Tibial nerve (tissue), 4 donors: ENCODE results near the gene XRCC4. TPM values are rescaled to one million over a fixed set of nuclear protein-coding genes. Genes with fewer than 3 reads are reported as not detected.

Experiments
- DNase-seq, 2 donors: peaks; one replicate each; pipeline ENCODE4 v3.0.0-alpha.2; 2019; ENCODE audit warnings: low spot score in 2 of 2
- H3K27ac ChIP-seq, 4 donors: fragments of 200-600 bp; sonication (generic) in 3 of 4; one replicate each; pipeline ENCODE4 v1.5.1; 2017 to 2019; ENCODE audit warnings: mild to moderate bottlenecking in 1 of 4
- H3K27me3 ChIP-seq, 2 donors: fragments of 200-600 bp; sonication (generic) in 1 of 2; one replicate each; pipeline versions ENCODE4 v1.5.1 to v1.6.0; 2017 to 2019
- H3K36me3 ChIP-seq, 3 donors: fragments of 200-600 bp; sonication (generic); one replicate each; pipeline ENCODE4 v1.5.1; 2018 to 2019
- H3K4me1 ChIP-seq, 4 donors: fragments of 200-600 bp; sonication (generic) in 3 of 4; one replicate each; pipeline ENCODE4 v1.5.1; 2017 to 2019
- H3K4me3 ChIP-seq, 4 donors: fragments of 200-600 bp; sonication (generic) in 3 of 4; one replicate each; pipeline ENCODE4 v1.5.1; 2017 to 2019; ENCODE audit warnings: mild to moderate bottlenecking in 1 of 4, moderate library complexity in 1 of 4
- H3K9me3 ChIP-seq, 4 donors: fragments of 200-600 bp; sonication (generic) in 3 of 4; one replicate each; pipeline ENCODE4 v1.5.1; 2017 to 2019
- CTCF ChIP-seq, 5 experiments: fragments of 200-600 bp in 3 of 5; fragments of 450-650 bp in 2 of 5; sonication (generic) in 3 of 5; IDR thresholded peaks; one replicate each; pipeline ENCODE4 v1.5.1; 2016 to 2019; ENCODE audit warnings: antibody characterized with exemption in 5 of 5, mild to moderate bottlenecking in 3 of 5, moderate library complexity in 2 of 5
- EP300 ChIP-seq, 2 donors: sonication (generic); formaldehyde crosslinking; IDR thresholded peaks; one replicate each; pipeline ENCODE4 v1.6.1; 2017; ENCODE audit warnings: antibody characterized with exemption in 2 of 2, mild to moderate bottlenecking in 1 of 2
- POLR2A ChIP-seq, 2 donors: fragments of 450-650 bp; IDR thresholded peaks; one replicate each; pipeline ENCODE4 v1.6.1; 2017; ENCODE audit warnings: antibody characterized with exemption in 2 of 2, mild to moderate bottlenecking in 2 of 2, moderate library complexity in 2 of 2
- WGBS, 2 donors: methylation state at CpG; one replicate each; pipeline ENCODE4 v1.1.5; 2018; 5-methylcytosine and 5-hydroxymethylcytosine counted together
- total RNA-seq, 4 donors: library from RNA; depleted of rRNA; stranded (reverse); fragments of >200 nt; gene quantifications; one replicate each; pipeline ENCODE4 v1.1.0, GENCODE V29; 2016

The XRCC4 gene
- total RNA-seq, 4 donors from 2014 or later: 3.1 to 11.7 (median 8.2) TPM

- Histone ChIP-seq H3K9me3 (no peaks in the 10 kb centered on the region), H3K4me1 (peaks cover 0 to 3% (median 0%) of the 10 kb centered on the region in 4 donors), H3K27me3 (no peaks in the 10 kb centered on the region), H3K4me3 (no peak overlapping the region), H3K27ac (peak overlapping the region in 2 of 4 donors; percentile 12 to 38), H3K36me3 (no peaks in the 10 kb centered on the region)
- TF ChIP-seq EP300 (IDR thresholded peaks at IDR 0.05): no peak
- TF ChIP-seq POLR2A (IDR thresholded peaks at IDR 0.05): no peak
- 39 to 42% methylated on average over 2 of the region's 2 CpGs for WGBS, 2 donors
- DNase-seq: peak in 1 of 2 donors; percentile 63
Observed at GRCh38 chr5:83374547-83374946, 297.2 kb downstream of the XRCC4 start.

GRCh38 chr5:83375049-83375745, 297.9 kb downstream of the XRCC4 start:
- Histone ChIP-seq H3K27me3 (no peaks in the 10 kb centered on the region), H3K9me3 (no peaks in the 10 kb centered on the region), H3K4me1 (peaks cover 0 to 3% (median 0%) of the 10 kb centered on the region in 4 donors), H3K27ac (peak overlapping the region in 2 of 4 donors; percentile 9 to 38), H3K36me3 (no peaks in the 10 kb centered on the region), H3K4me3 (no peak overlapping the region)
- WGBS, 2 donors: 77 to 84% methylated on average over 3 of the region's 3 CpGs
- no peak for DNase-seq
- TF ChIP-seq CTCF (IDR thresholded peaks at IDR 0.05): no peak
- no peak for TF ChIP-seq POLR2A (IDR thresholded peaks at IDR 0.05)
- no peak for TF ChIP-seq EP300 (IDR thresholded peaks at IDR 0.05)

GRCh38 chr5:83376461-83376860, 299.1 kb downstream of the XRCC4 start:
- Histone ChIP-seq H3K4me1 (peaks cover 0 to 3% (median 0%) of the 10 kb centered on the region in 4 donors), H3K4me3 (no peak overlapping the region), H3K27ac (peak overlapping the region in 1 of 4 donors; percentile 25), H3K27me3 (no peaks in the 10 kb centered on the region), H3K9me3 (no peaks in the 10 kb centered on the region), H3K36me3 (no peaks in the 10 kb centered on the region)
- TF ChIP-seq CTCF (IDR thresholded peaks at IDR 0.05) (no peak), POLR2A (IDR thresholded peaks at IDR 0.05) (no peak), EP300 (IDR thresholded peaks at IDR 0.05) (no peak)
- no peak for DNase-seq
- 84 to 92% methylated on average over 2 of the region's 2 CpGs for WGBS, 2 donors

GRCh38 chr5:83377131-83377865, 300.0 kb downstream of the XRCC4 start:
- WGBS, 2 donors: 64 to 66% methylated on average over 3 of the region's 3 CpGs
- Histone ChIP-seq H3K36me3 (no peaks in the 10 kb centered on the region), H3K9me3 (no peaks in the 10 kb centered on the region), H3K4me3 (no peak overlapping the region), H3K4me1 (peaks cover 0 to 3% (median 0%) of the 10 kb centered on the region in 4 donors), H3K27ac (peak overlapping the region in 2 of 4 donors; percentile 6 to 32), H3K27me3 (no peaks in the 10 kb centered on the region)
- TF ChIP-seq CTCF (IDR thresholded peaks at IDR 0.05) (no peak), EP300 (IDR thresholded peaks at IDR 0.05) (peak in 1 of 2 donors; percentile 35), POLR2A (IDR thresholded peaks at IDR 0.05) (no peak)
- no peak for DNase-seq

GRCh38 chr5:83378624-83379289, 301.4 kb downstream of the XRCC4 start:
- Histone ChIP-seq H3K27me3 (no peaks in the 10 kb centered on the region), H3K4me1 (peaks cover 0 to 3% (median 0%) of the 10 kb centered on the region in 4 donors), H3K36me3 (no peaks in the 10 kb centered on the region), H3K4me3 (no peak overlapping the region), H3K9me3 (no peaks in the 10 kb centered on the region), H3K27ac (no peak overlapping the region)
- TF ChIP-seq POLR2A (IDR thresholded peaks at IDR 0.05) (no peak), CTCF (IDR thresholded peaks at IDR 0.05) (no peak), EP300 (IDR thresholded peaks at IDR 0.05) (no peak)
- DNase-seq: no peak
- WGBS, 2 donors: 79 to 80% methylated on average over 7 of the region's 7 CpGs
